ENCODE measurements around the gene TAAR9. TPM values are rescaled to one million over a fixed set of nuclear protein-coding genes. Genes with fewer than 3 reads are reported as not detected.

The TAAR9 gene
- polyA plus RNA-seq, 1 of the 3 experiments (the other 2 are of a cell fraction), result not detected

- no peaks in the 10 kb centered on the region for H4K20me1 ChIP-seq (ENCODE audit: insufficient read depth)
- no peaks in the 10 kb centered on the region; a peak in 1 of 4 replicates for H3K4me1 ChIP-seq (ENCODE audit: control insufficient read depth in 1 of 2, insufficient read depth in 2 of 2, low read depth in 1 of 2, low read length in 1 of 2)
- no peaks in the 10 kb centered on the region for H3F3A ChIP-seq (replicated peaks; ENCODE audit: insufficient read depth)
- ChIA-PET CTCF (interaction anchor here (2.0 to 6.9 kb wide), 3 partner anchors 11 to 215 kb away, joined by 5 to 44 read pairs (median 25); no protein-coding TSS in a partner anchor), POLR2A (interaction anchor here (0.7 kb wide), 1 partner anchor 18 kb away, joined by 3 read pairs; the partner anchor contains the start of gene STX7)
- TF ChIP-seq USF1 (IDR thresholded peaks at IDR 0.05; ENCODE audit: borderline replicate concordance, low read depth) (no peak), GATA2 (CRISPR knock-in tag; IDR thresholded peaks at IDR 0.05) (no peak), SIN3A (IDR thresholded peaks at IDR 0.05; ENCODE audit: borderline replicate concordance, low read depth, low read length) (no peak), CTCF (IDR thresholded peaks at IDR 0.05) (no peak), GABPA (IDR thresholded peaks at IDR 0.05; ENCODE audit: low read depth) (no peak), PBX3 (IDR thresholded peaks at IDR 0.05) (no peak), JUND (IDR thresholded peaks at IDR 0.05) (no peak)
- TF ChIP-seq, protein P1, sequence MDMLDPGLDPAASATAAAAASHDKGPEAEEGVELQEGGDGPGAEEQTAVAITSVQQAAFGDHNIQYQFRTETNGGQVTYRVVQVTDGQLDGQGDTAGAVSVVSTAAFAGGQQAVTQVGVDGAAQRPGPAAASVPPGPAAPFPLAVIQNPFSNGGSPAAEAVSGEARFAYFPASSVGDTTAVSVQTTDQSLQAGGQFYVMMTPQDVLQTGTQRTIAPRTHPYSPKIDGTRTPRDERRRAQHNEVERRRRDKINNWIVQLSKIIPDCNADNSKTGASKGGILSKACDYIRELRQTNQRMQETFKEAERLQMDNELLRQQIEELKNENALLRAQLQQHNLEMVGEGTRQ (IDR thresholded peaks at IDR 0.05; ENCODE audit: borderline replicate concordance, low read depth, low read length), result no peak
- no peaks in the 10 kb centered on the region for H3K27me3 ChIP-seq (ENCODE audit: insufficient read depth)
- no peak overlapping the region for H3K4me3 ChIP-seq (ENCODE audit: low read depth in 2 of 2, low read length in 1 of 2)
- no peak overlapping the region for H3K4me2 ChIP-seq
- no peak for DNase-seq
- H3K9me2 ChIP-seq, result no peaks in the 10 kb centered on the region
- H3K9me3 ChIP-seq, result no peaks in the 10 kb centered on the region
- H3K79me2 ChIP-seq (ENCODE audit: insufficient read depth), result peaks cover 2% of the 10 kb centered on the region; the same call in 1 of the 2 replicates
- 94% methylated on average over 2 of the region's 2 CpGs for WGBS (ENCODE audit: low lambda C conversion rate)
- no peak overlapping the region for H3K9ac ChIP-seq
- no peak overlapping the region for H2AFZ ChIP-seq (ENCODE audit: low read depth)
- H3K27ac ChIP-seq (ENCODE audit: low read depth in 2 of 2, low read length in 1 of 2), result no peak overlapping the region
- peaks cover 13 to 18% of the 10 kb centered on the region in 2 experiments for H3K36me3 ChIP-seq (replicated peaks in 1 of 2; ENCODE audit: control insufficient read depth in 1 of 2, insufficient read depth in 2 of 2, low read length in 1 of 2)
Measured at GRCh38 chr6:132494954-132495353, 43.1 kb upstream of the TAAR9 start.

GRCh38 chr6:132495604-132496079 lies 42.4 kb upstream of the TAAR9 start:
- H3K27me3 ChIP-seq (ENCODE audit: insufficient read depth), result no peaks in the 10 kb centered on the region
- no peaks in the 10 kb centered on the region; the same call in 1 of the 2 replicates for H3K79me2 ChIP-seq (ENCODE audit: insufficient read depth)
- no peaks in the 10 kb centered on the region for H3K9me3 ChIP-seq
- no peaks in the 10 kb centered on the region for H3K9me2 ChIP-seq
- H3K36me3 ChIP-seq (replicated peaks in 1 of 2; ENCODE audit: control insufficient read depth in 1 of 2, insufficient read depth in 2 of 2, low read length in 1 of 2), result peaks cover 13 to 18% of the 10 kb centered on the region in 2 experiments
- H3K4me1 ChIP-seq (ENCODE audit: control insufficient read depth in 1 of 2, insufficient read depth in 2 of 2, low read depth in 1 of 2, low read length in 1 of 2), result no peaks in the 10 kb centered on the region; a peak in 1 of 4 replicates
- H3K4me2 ChIP-seq, result no peak overlapping the region
- H2AFZ ChIP-seq (ENCODE audit: low read depth), result no peak overlapping the region
- no peak overlapping the region for H3K9ac ChIP-seq
- no peaks in the 10 kb centered on the region for H4K20me1 ChIP-seq (ENCODE audit: insufficient read depth)
- no peak overlapping the region for H3K4me3 ChIP-seq (ENCODE audit: low read depth in 2 of 2, low read length in 1 of 2)
- ChIA-PET POLR2A (interaction anchor here (0.7 kb wide), 1 partner anchor 17 kb away, joined by 3 read pairs; the partner anchor contains the start of gene STX7), CTCF (interaction anchor here (0.7 to 6.9 kb wide), 5 partner anchors 12 to 842 kb away, joined by 3 to 44 read pairs (median 5); no protein-coding TSS in a partner anchor)
- WGBS (ENCODE audit: low lambda C conversion rate), result 91% methylated on average over 2 of the region's 2 CpGs
- no peak overlapping the region for H3K27ac ChIP-seq (ENCODE audit: low read depth in 2 of 2, low read length in 1 of 2)
- DNase-seq, result no peak
- no peaks in the 10 kb centered on the region for H3F3A ChIP-seq (replicated peaks; ENCODE audit: insufficient read depth)
- no peak for TF ChIP-seq NFIC (IDR thresholded peaks at IDR 0.05; ENCODE audit: borderline replicate concordance)
- no peak for TF ChIP-seq FOXJ3 (CRISPR knock-in tag; IDR thresholded peaks at IDR 0.05)
- no peak for TF ChIP-seq RCOR1 (IDR thresholded peaks at IDR 0.05; ENCODE audit: low read length)
- TF ChIP-seq SIN3A (IDR thresholded peaks at IDR 0.05; ENCODE audit: borderline replicate concordance, low read depth, low read length), result no peak
- TF ChIP-seq MEF2A (IDR thresholded peaks at IDR 0.05; ENCODE audit: borderline replicate concordance, low read depth), result no peak
- TF ChIP-seq PBX3 (IDR thresholded peaks at IDR 0.05), result no peak
- TF ChIP-seq EP300 (IDR thresholded peaks at IDR 0.05; ENCODE audit: borderline replicate concordance in 1 of 2, low read depth in 1 of 2, low read length in 1 of 2), result no peak
- no peak for TF ChIP-seq RAD21 (IDR thresholded peaks at IDR 0.05; ENCODE audit: low read length)
- TF ChIP-seq GATA2 (CRISPR knock-in tag; IDR thresholded peaks at IDR 0.05), result no peak
- no peak for TF ChIP-seq TAF1 (IDR thresholded peaks at IDR 0.05; ENCODE audit: borderline replicate concordance, low read depth, low read length)
- no peak for TF ChIP-seq GABPA (IDR thresholded peaks at IDR 0.05; ENCODE audit: low read depth)
- TF ChIP-seq MXI1 (IDR thresholded peaks at IDR 0.05; ENCODE audit: low read depth, low read length), result no peak
- no peak for TF ChIP-seq JUND (IDR thresholded peaks at IDR 0.05)
- no peak for TF ChIP-seq EZH2phosphoT487 (IDR thresholded peaks at IDR 0.05; ENCODE audit: borderline replicate concordance, low read depth)
- no peak for TF ChIP-seq CTCF (IDR thresholded peaks at IDR 0.05)

All from SK-N-SH (cell line).